GM18858 (cell line): ENCODE results near the gene STX11.

ENCODE experiments used
- ATAC-seq: cut with Tn5 transposase; IDR thresholded peaks from one replicate; pipeline ENCODE4 v1.9.1; 2021; ENCODE audit not compliant: unreplicated experiment

STX11 gene

DNA sequence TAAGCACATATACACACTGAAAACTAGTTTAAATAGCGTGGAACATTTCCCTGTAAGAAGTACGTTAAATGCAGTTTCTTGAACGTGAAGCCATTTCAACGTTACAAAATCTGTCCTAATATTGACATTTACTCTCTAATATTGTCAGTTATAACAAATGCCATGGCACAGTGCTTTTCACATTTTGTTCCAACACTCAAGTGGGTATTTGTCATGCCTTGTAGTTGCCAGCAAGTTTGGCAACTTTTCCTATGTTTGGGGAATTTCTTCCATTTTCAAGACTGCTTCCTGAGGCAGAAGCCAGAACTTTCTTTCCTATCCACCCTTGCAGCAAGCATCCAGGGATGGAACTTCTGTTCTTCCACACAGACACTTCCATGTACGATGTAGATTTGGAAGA is 63.0 kb downstream of the STX11 start:
- ATAC-seq, result no peak

- ATAC-seq, result no peak
These were observed 63.7 kb downstream of the STX11 start for GRCh38 chr6:144214029-144214428.

- no peak for ATAC-seq
These were observed 64.5 kb downstream of the STX11 start for GRCh38 chr6:144214622-144215401.

DNA sequence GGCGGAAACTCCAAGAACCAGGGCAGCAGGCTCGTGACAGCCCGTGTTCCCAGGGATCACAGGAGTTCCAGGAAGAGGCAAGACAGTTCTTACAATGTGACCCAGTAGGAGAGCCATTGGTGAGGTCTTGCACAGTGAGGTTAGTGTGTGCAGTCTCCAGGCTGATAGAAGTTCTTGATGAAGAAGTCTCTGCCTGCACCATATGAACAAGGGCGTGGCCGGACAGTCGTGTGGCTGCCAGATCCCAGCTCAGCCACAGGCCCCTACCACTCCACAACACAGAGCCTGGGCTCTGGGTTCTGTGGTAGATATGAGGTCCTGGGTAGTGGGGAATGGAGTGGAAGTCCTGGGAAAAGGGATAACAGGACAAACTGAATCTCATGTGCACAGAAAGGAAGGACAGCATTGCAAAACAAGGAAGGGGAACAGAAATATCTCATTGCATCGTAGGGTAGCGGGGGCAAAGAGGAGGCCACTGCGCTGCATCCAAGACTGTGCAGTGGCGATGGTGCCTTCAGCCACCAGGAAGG is 65.2 kb downstream of the STX11 start:
- no peak for ATAC-seq

DNA sequence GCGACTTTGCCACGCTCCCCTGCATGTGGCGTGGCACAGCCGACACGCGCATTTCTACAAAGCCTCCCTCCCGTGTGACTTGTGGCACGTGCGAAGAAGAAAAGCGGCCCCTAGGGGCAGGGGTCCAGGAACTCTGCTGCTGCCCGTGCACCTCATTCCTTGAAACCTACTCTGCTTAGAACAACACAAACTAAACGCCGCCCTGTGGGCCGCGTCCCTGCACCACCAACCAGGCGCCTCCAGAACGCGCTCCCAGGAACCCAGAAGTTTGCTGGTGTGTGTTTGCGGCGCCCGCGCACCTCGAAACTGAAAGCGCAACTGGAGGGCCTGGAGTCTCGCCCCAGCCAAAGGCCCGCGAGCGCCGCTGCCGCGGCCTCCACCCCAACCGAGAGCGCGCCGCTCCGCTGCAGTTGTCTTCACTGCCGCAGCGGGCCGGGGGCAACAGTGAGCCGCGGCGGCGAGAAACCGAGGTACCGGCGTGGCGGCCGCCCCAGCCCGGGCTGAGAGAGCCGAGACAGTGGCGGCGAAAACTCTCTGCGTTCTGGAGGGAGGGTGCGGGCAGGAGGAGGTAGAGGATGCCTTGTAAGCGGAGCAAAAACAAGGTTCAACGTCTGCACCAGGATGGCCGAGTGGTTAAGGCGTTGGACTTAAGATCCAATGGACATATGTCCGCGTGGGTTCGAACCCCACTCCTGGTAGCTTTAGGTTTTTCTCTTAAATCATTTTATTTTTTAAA is 65.8 kb downstream of the STX11 start:
- ATAC-seq, result peak; percentile 88

- peak; percentile 27 for ATAC-seq
These were observed 66.4 kb downstream of the STX11 start for GRCh38 chr6:144216668-144217218.

DNA sequence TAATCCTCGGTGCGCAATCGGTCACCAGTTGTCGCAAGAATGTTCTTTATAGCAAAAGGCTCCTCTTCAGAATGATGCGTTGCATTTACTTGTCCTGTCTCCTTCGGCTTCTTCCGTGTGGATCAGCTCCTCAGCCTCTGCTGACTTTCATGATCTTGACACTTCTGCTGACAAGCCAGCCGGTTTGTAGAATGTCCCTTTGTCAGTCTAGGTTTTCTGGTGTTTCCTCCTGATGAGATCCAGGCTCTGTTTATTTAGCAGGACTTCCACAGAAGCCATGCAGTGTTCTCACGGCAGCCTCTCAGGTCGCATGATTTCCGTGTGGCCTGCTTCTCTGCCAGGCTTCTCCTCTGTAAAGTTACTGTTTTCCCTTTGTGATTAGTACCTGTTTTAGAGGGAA is 66.9 kb downstream of the STX11 start:
- ATAC-seq, result no peak

DNA sequence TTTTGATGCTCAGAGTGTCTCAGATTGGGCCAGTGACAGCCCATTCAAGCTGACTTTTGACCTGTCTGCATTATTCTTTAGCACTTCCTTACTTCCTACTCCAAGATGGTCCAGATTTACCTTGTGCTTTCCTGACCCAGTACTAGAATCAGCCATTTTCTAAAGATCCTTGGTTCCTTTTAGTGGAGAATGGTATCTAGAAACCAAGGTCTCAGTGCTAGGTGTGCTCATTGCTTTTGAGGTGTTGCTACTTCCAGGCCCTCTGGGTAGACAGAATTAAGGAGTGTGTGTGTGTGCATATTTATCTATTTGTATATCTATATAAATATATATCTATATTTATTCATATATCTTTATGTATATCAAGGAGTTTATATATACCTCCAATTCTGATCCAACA is 67.5 kb downstream of the STX11 start:
- no peak for ATAC-seq

GRCh38 chr6:144219056-144219685 is 68.9 kb downstream of the STX11 start:
- no peak for ATAC-seq

GRCh38 chr6:144220031-144220790 is 69.9 kb downstream of the STX11 start:
- ATAC-seq, result no peak

DNA sequence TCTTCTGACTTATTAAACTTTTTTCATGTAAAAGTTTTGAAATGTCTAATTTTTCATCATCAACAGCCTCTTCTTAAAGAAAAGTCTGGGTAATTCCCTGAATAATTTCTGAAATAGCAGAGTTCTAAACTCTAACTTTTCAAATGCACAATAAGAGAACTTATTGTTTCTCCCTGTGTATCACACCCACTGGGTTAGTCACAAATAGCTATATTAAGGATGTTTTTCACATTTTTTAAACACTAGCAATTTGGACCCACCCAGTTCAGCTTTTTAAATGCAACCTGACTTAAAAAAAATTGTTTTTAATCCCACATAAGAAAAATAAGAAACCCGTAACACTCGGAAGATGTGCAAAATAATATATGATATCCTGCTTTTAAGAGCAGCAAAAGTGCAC is 73.4 kb downstream of the STX11 start:
- no peak for ATAC-seq

- no peak for ATAC-seq
These were observed 81.4 kb downstream of the STX11 start for GRCh38 chr6:144231721-144232120.

DNA sequence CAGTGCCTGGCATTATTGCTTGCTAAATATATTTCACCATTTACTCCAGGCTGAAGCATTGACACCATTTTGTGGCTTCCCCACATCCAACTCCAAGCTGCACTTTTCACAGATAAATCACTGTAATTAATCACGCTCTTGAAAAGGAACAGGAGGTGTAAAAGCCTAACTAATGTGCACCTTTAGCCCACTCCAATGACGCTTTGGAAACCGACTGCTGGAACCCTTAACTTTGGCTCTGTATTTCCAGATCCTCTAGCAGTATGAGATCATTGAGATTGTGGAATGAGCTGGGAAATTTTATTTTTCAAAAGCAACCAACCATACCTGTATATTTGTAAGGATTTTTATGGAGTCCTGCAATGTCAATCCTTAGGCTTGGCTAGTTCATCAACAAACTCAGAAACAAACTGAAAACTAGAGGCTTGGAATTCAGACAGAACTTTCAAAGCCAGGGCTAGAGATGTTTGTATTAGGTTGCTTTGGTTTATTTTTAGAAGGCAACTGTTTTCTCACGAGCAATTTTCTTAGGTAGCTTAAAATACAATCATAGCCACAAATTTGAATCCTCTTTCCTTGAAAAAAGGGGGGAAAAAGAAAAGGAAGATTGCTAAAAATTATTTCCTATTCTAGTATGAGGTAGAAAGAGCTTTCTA is 82.0 kb downstream of the STX11 start:
- ATAC-seq, result no peak

DNA sequence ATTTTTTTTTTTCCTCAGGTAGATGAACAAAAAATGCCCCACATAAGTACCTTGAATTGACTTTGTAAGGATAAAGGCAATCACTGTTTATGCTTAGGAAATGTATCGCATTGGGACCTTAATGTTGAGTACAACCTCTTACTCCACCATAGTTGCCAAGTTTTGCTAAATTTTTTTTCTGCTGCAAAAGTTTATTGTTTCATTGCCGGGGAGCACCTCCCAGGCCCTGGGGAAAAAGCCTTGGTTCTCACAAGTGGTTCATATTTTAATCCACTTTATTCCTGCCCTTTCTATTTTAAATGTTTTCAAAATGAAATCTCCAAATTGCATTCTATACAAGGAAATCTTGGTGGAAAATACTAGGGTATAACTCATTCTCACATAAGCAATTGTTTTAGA is 82.5 kb downstream of the STX11 start:
- ATAC-seq, result no peak

DNA sequence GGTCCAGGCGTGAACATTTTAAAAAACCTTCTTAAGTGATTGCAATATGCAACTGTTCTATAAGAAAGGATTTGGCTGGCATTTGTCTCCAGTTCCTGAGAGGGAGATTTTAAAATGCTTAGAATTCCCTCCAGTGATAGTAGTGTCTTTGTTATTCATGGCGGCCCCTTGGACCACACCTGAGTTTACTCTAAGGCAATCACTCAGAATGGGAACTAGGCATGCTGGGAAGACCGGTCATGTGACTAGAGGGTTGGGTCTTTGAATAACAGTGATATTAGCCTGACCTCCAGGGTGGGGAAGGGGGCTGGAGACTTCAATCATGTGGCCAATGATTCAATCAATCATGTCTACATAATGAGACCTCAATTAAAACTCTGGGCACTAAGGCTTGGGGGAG is 84.1 kb downstream of the STX11 start:
- ATAC-seq, result no peak

- no peak for ATAC-seq
These were observed 84.6 kb downstream of the STX11 start for GRCh38 chr6:144234935-144235334.
